DLD1 (cell line): ENCODE results near the gene RNASE2.
"Not testable (repeated sequence)": the region's sequence is repeated elsewhere in the genome, so short reads cannot be mapped to it uniquely, and the experiment has no call there.

Experiments
- in situ Hi-C: cut with HindIII; loops from 2 replicates; pipeline ENCODE4 v1.10.0; 2017; ENCODE audit warnings: low sequenced_read_pairs

Gene RNASE2

GRCh38 chr14:20980906-20981305, 25.6 kb downstream of the RNASE2 start:
- in situ Hi-C loops, result no loop called here

- in situ Hi-C loops, result no loop called here
Measured at GRCh38 chr14:20982646-20983369, 27.5 kb downstream of the RNASE2 start.

- in situ Hi-C loops, result not testable (repeated sequence)
Measured at GRCh38 chr14:20985650-20986049, 30.4 kb downstream of the RNASE2 start.

GRCh38 chr14:20986811-20987210, 31.5 kb downstream of the RNASE2 start:
- in situ Hi-C loops, result no loop called here

GRCh38 chr14:20988717-20989470, 33.6 kb downstream of the RNASE2 start:
- in situ Hi-C loops, result no loop called here

- in situ Hi-C loops, result no loop called here
Measured at GRCh38 chr14:20989471-20989786, 34.1 kb downstream of the RNASE2 start.

- in situ Hi-C loops, result no loop called here
Measured at GRCh38 chr14:20989787-20990600, 34.7 kb downstream of the RNASE2 start, which contains the start of gene METTL17. Gene METTL17, plus strand, starts transcription at chr14:20989980. Its CDS starts 23 bp downstream, at chr14:20990003.

- in situ Hi-C loops, result no loop called here
Measured at GRCh38 chr14:20996521-20996920, 41.2 kb downstream of the RNASE2 start.

GRCh38 chr14:20997115-20997514, 41.8 kb downstream of the RNASE2 start:
- in situ Hi-C loops, result no loop called here

GRCh38 chr14:20997564-20997963, 42.3 kb downstream of the RNASE2 start:
- in situ Hi-C loops, result no loop called here

- in situ Hi-C loops, result no loop called here
Measured at GRCh38 chr14:20998139-20998538, 42.9 kb downstream of the RNASE2 start.

GRCh38 chr14:20998674-20999366, 43.5 kb downstream of the RNASE2 start, which contains the start of gene SLC39A2:
Gene SLC39A2, plus strand, starts transcription at chr14:20999293. Its CDS starts 154 bp downstream, at chr14:20999447.
- in situ Hi-C loops, result no loop called here

GRCh38 chr14:20999591-20999990, 44.3 kb downstream of the RNASE2 start:
- in situ Hi-C loops, result no loop called here

- in situ Hi-C loops, result no loop called here
Measured at GRCh38 chr14:21001218-21001617, 45.9 kb downstream of the RNASE2 start.

GRCh38 chr14:21003788-21004346, 48.6 kb downstream of the RNASE2 start:
- in situ Hi-C loops, result no loop called here
